Endothelial cell of umbilical vein (primary cell): ENCODE results near the gene FRS2. TPM values are rescaled to one million over a fixed set of nuclear protein-coding genes. Genes with fewer than 3 reads are reported as not detected.

Experiments
- BruUV-seq: library from RNA; stranded (reverse); fragments of 400-500 nt; replicated peaks from 2 replicates; lab custom pipeline; 2021; lab: Mats Ljungman, UMichigan
- CTCF ChIA-PET: fragments of 300-600, 350-600 bp; sonication (Branson Sonifier 250); formaldehyde crosslinking; loops from one replicate; lab custom pipeline; 2021; ENCODE audit warnings: antibody characterized with exemption, inconsistent platforms; lab: Charles Lee
- POLR2A ChIA-PET: fragments of 300-600, 350-600 bp; sonication (Branson Sonifier 250); formaldehyde crosslinking; loops from one replicate; lab custom pipeline; 2021; ENCODE audit warnings: antibody characterized with exemption, inconsistent platforms; lab: Charles Lee
- DNase-seq: peaks from one replicate; pipeline ENCODE4 v3.0.0-alpha.2; 2011; ENCODE audit warnings: low read depth, low spot score
- FAIRE-seq: peaks from 2 replicates; lab custom pipeline; 2011; peaks lifted over from hg19 to GRCh38; lab: Jason Lieb, UNC
- H2AFZ ChIP-seq: 2 replicates; pipeline ENCODE4 v1.6.0; 2012; ENCODE audit warnings: low read depth, low read length, control low read depth, inconsistent platforms
- H3K27ac ChIP-seq: 2 replicates; pipeline ENCODE4 v1.5.1; 2011; ENCODE audit warnings: low read depth, mild to moderate bottlenecking, control low read depth, low read length, moderate library complexity; ENCODE audit not compliant: insufficient read depth
- H3K27me3 ChIP-seq, 2 experiments: 2 replicates each; pipeline versions ENCODE4 v1.6.0 to v1.6.1; 2011; ENCODE audit warnings: low read length in 2 of 2, mixed read lengths in 1 of 2; ENCODE audit not compliant: control insufficient read depth in 2 of 2, insufficient read depth in 2 of 2
- H3K36me3 ChIP-seq, 2 experiments: 2 replicates in 1 of 2; 3 replicates in 1 of 2; pipeline ENCODE4 v1.5.1; 2011; ENCODE audit warnings: low read length in 2 of 2, mild to moderate bottlenecking in 1 of 2, moderate library complexity in 1 of 2; ENCODE audit not compliant: control insufficient read depth in 2 of 2, insufficient read depth in 2 of 2; ENCODE audit errors: extremely low read depth in 1 of 2
- H3K4me1 ChIP-seq: 3 replicates; pipeline ENCODE4 v1.5.1; 2011; ENCODE audit warnings: mild to moderate bottlenecking, low read length; ENCODE audit not compliant: control insufficient read depth, insufficient read depth; ENCODE audit errors: extremely low read depth
- H3K4me2 ChIP-seq: 2 replicates; pipeline ENCODE4 v1.6.1; 2011; ENCODE audit warnings: low read length, control low read depth, mixed read lengths; ENCODE audit not compliant: insufficient read depth
- H3K4me3 ChIP-seq, 3 experiments: fragments of 200-600 bp in 1 of 3; sonication (generic), shearing (Covaris generic) in 1 of 3; replicated peaks in 1 of 3; 2 replicates each; pipeline ENCODE4 v1.5.1; 2011 to 2016; ENCODE audit warnings: control low read depth in 3 of 3, low read length in 3 of 3, mild to moderate bottlenecking in 2 of 3, inconsistent platforms in 1 of 3, low read depth in 1 of 3, moderate library complexity in 1 of 3; ENCODE audit not compliant: insufficient read depth in 1 of 3
- H3K79me2 ChIP-seq: 2 replicates; pipeline ENCODE4 v1.6.0; 2012; ENCODE audit warnings: low read length, inconsistent platforms; ENCODE audit not compliant: control insufficient read depth, insufficient read depth
- H3K9ac ChIP-seq: replicated peaks from 2 replicates; pipeline ENCODE3; 2011; ENCODE audit warnings: low read length, control low read depth; ENCODE audit not compliant: insufficient read depth; ENCODE audit errors: extremely low read depth
- H3K9me1 ChIP-seq: replicated peaks from 3 replicates; pipeline ENCODE4 v1.6.0; 2011; ENCODE audit warnings: mild to moderate bottlenecking, low read length; ENCODE audit not compliant: control insufficient read depth, insufficient read depth; ENCODE audit errors: extremely low read depth
- H3K9me3 ChIP-seq: replicated peaks from 2 replicates; pipeline ENCODE4 v1.5.1; 2012; ENCODE audit warnings: low read length, inconsistent platforms; ENCODE audit not compliant: control insufficient read depth, insufficient read depth
- H4K20me1 ChIP-seq: replicated peaks from 2 replicates; pipeline ENCODE3; 2011; ENCODE audit warnings: mild to moderate bottlenecking, low read length; ENCODE audit not compliant: control insufficient read depth, insufficient read depth; ENCODE audit errors: extremely low read depth
- EZH2 ChIP-seq: IDR thresholded peaks from 2 replicates; pipeline ENCODE4 v1.6.1; 2012; ENCODE audit warnings: borderline replicate concordance, low read depth, mild to moderate bottlenecking, moderate library complexity, low read length, inconsistent platforms; ENCODE audit not compliant: severe bottlenecking
- FOS ChIP-seq: IDR thresholded peaks from 2 replicates; pipeline ENCODE4 v1.6.1; 2011; ENCODE audit warnings: mild to moderate bottlenecking, low read length, moderate library complexity, borderline replicate concordance; ENCODE audit not compliant: insufficient read depth
- GATA2 ChIP-seq: IDR thresholded peaks from 2 replicates; pipeline ENCODE4 v1.7.0; 2011; ENCODE audit warnings: low read depth, mild to moderate bottlenecking, moderate library complexity, mixed read lengths, low read length; ENCODE audit not compliant: insufficient read length, insufficient read depth
- JUN ChIP-seq: IDR thresholded peaks from 2 replicates; pipeline ENCODE4 v1.6.1; 2011; ENCODE audit warnings: borderline replicate concordance, low read depth; ENCODE audit not compliant: insufficient read length, insufficient read depth
- MYC ChIP-seq: IDR thresholded peaks from one replicate; pipeline ENCODE4 v1.6.1; 2011; ENCODE audit warnings: mild to moderate bottlenecking, low read depth, low read length
- POLR2A ChIP-seq: IDR thresholded peaks from 2 replicates; pipeline ENCODE4 v1.6.1; 2012; ENCODE audit warnings: low read depth, mild to moderate bottlenecking, control low read depth, low read length
- POLR2AphosphoS5 ChIP-seq: IDR thresholded peaks from 2 replicates; pipeline ENCODE4 v1.6.1; 2012; ENCODE audit warnings: low read depth, mild to moderate bottlenecking, control low read depth, low read length, moderate library complexity; ENCODE audit not compliant: insufficient read depth
- dilution Hi-C: fragments of 300-500 bp; cut with MboI; formaldehyde crosslinking; loops from one replicate; pipeline ENCODE4 v1.15.0; 2019; ENCODE audit warnings: low sequenced_read_pairs; ENCODE audit not compliant: extremely low pct_ligation_motif_present
- intact Hi-C: fragments of 100-400 bp; cut with micrococcal nuclease; formaldehyde crosslinking; loops from one replicate; pipeline ENCODE4 v1.10.0; 2022
- polyA plus RNA-seq, 4 experiments: library from polyadenylated mRNA; depleted of rRNA in 3 of 4; stranded (reverse) in 3 of 4; unstranded in 1 of 4; fragments of >200 nt; gene quantifications; 2 replicates each; pipeline versions ENCODE4 v1.2.1 to v1.2.3, GENCODE V29; 2011 to 2012; ENCODE audit warnings: missing spikeins in 1 of 4
- total RNA-seq: library from RNA; stranded (reverse); gene quantifications from 2 replicates; pipeline ENCODE4 v1.2.3, GENCODE V29; 2021
- TF ChIP-seq, protein P1 (sequence below), 2 donors: IDR thresholded peaks; 1 replicate in 1 of 2; 2 replicates in 1 of 2; pipeline ENCODE4 v1.5.1; 2011; ENCODE audit warnings: low read length in 2 of 2, mild to moderate bottlenecking in 2 of 2, moderate library complexity in 2 of 2, control low read depth in 1 of 2, inconsistent platforms in 1 of 2, low read depth in 1 of 2; ENCODE audit not compliant: insufficient read depth in 1 of 2; ENCODE audit errors: extremely low read depth in 1 of 2
- TF ChIP-seq, protein P2 (sequence below): IDR thresholded peaks from 2 replicates; pipeline ENCODE4 v1.6.1; 2011; ENCODE audit not compliant: insufficient read depth, insufficient read length

Gene FRS2
- total and polyA plus RNA-seq, 2 donors (not counting 3 experiments of a cell fraction or from before 2014, with no cell fraction given): 6.3 to 15.5 TPM

DNA sequence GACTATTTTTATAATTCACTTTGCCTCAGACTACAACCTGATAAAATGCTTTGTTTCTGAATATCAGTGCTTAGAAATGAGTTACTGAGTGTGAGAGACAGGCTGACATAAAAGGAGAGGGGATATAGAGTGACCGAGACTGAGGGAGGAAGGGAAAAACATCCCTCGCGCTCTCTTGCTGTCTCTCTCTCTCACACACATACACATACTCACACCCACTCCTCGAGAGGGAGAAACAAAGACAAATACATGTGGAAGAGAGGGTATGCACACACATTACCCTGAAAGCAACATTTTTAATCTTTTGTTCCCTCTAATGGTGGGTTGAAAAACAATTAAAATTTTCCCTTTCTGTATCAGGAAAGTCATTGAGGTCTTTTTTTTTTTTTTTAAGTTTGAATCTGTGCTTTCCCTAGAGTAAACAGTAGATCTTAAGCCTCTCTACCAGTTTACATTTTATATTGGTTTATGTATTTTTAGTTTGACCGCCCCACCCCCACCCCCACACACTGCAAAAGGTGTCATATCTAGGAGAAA, 45.3 kb downstream of the FRS2 start:
- Histone ChIP-seq H3K4me2 (no peak overlapping the region), H3K79me2 (peaks cover 75% of the 10 kb centered on the region), H3K27ac (no peak overlapping the region), H3K4me3 (no peak overlapping the region), H3K4me1 (no peaks in the 10 kb centered on the region), H3K36me3 (no peaks in the 10 kb centered on the region), H3K9me1 (no peaks in the 10 kb centered on the region), H2AFZ (no peak overlapping the region), H3K9me3 (no peaks in the 10 kb centered on the region), H4K20me1 (peaks cover 17% of the 10 kb centered on the region), H3K27me3 (no peaks in the 10 kb centered on the region), H3K9ac (no peak overlapping the region)
- FAIRE-seq (no peak), DNase-seq (no peak)
- POLR2A ChIA-PET: no interaction called here
- BruUV-seq: no TSS peak
- CTCF ChIA-PET: interaction anchor here (0.6 to 1.5 kb wide), 6 partner anchors 10 to 55 kb away, joined by 3 to 5 read pairs (median 4); no protein-coding TSS in a partner anchor
- dilution Hi-C loops (no loop called here), intact Hi-C loops (no loop called here)
- no peak for TF ChIP-seq MYC
- TF ChIP-seq, protein P1, sequence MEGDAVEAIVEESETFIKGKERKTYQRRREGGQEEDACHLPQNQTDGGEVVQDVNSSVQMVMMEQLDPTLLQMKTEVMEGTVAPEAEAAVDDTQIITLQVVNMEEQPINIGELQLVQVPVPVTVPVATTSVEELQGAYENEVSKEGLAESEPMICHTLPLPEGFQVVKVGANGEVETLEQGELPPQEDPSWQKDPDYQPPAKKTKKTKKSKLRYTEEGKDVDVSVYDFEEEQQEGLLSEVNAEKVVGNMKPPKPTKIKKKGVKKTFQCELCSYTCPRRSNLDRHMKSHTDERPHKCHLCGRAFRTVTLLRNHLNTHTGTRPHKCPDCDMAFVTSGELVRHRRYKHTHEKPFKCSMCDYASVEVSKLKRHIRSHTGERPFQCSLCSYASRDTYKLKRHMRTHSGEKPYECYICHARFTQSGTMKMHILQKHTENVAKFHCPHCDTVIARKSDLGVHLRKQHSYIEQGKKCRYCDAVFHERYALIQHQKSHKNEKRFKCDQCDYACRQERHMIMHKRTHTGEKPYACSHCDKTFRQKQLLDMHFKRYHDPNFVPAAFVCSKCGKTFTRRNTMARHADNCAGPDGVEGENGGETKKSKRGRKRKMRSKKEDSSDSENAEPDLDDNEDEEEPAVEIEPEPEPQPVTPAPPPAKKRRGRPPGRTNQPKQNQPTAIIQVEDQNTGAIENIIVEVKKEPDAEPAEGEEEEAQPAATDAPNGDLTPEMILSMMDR (IDR thresholded peaks at IDR 0.05; ENCODE audit: extremely low read depth in 1 of 2, insufficient read depth in 1 of 2, low read depth in 1 of 2, low read length in 2 of 2): no peak
- TF ChIP-seq POLR2AphosphoS5: no peak
- no peak for TF ChIP-seq POLR2A
- TF ChIP-seq FOS: no peak
- TF ChIP-seq, protein P2, sequence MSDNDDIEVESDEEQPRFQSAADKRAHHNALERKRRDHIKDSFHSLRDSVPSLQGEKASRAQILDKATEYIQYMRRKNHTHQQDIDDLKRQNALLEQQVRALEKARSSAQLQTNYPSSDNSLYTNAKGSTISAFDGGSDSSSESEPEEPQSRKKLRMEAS: no peak
- no peak for TF ChIP-seq GATA2
- TF ChIP-seq EZH2: no peak
- no peak for TF ChIP-seq JUN
